ENCODE results near the gene P2RY2.

Gene P2RY2

DNA sequence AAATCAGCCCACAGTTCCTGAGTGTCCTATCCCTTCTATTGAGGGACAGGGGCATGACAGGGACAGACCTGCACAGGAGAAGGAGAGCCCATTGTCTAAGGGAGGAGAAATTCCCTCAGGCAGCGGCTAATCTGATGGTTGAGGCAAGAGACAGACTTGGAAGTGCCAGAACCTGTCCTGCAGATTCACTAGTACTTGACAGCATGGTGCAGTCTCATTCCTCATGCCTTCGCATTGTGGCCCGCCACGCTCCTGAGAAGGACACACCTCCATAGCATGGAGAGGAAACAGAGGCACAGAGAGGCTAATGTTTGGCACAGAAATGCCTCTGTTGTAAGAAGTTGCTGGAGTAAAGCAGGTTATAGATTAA, 57.3 kb downstream of the P2RY2 start:
- no peak overlapping the region for H3K4me3 ChIP-seq (ENCODE audit: low read depth, low read length)

DNA sequence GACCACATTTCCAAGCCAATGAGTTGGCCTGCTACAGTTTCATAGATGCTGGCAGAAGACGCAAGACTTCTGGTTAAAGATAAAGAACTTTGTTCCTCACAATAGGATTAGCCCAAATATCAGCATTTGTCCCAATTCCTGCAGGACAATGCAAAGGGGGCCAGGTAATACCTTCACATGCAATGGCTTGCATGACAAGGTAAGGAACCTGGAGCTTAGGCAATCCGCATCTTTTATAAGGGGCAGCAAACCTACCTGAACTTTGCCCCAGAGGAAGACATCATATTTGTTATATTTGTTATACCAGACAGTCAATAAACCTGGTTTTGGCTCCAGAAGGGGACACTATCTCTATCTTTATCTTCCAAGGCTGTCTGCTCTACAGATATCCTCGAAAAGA, 59.4 kb downstream of the P2RY2 start:
- TF ChIP-seq, protein P1, sequence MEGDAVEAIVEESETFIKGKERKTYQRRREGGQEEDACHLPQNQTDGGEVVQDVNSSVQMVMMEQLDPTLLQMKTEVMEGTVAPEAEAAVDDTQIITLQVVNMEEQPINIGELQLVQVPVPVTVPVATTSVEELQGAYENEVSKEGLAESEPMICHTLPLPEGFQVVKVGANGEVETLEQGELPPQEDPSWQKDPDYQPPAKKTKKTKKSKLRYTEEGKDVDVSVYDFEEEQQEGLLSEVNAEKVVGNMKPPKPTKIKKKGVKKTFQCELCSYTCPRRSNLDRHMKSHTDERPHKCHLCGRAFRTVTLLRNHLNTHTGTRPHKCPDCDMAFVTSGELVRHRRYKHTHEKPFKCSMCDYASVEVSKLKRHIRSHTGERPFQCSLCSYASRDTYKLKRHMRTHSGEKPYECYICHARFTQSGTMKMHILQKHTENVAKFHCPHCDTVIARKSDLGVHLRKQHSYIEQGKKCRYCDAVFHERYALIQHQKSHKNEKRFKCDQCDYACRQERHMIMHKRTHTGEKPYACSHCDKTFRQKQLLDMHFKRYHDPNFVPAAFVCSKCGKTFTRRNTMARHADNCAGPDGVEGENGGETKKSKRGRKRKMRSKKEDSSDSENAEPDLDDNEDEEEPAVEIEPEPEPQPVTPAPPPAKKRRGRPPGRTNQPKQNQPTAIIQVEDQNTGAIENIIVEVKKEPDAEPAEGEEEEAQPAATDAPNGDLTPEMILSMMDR (IDR thresholded peaks at IDR 0.05; ENCODE audit: insufficient read depth, low read depth, low read length, missing control alignments) = no peak
- no peak overlapping the region for H3K4me3 ChIP-seq (ENCODE audit: low read depth, low read length)
- DNase-seq (ENCODE audit: low read depth) = no peak

More for the DNA sequence above, 57.3 kb downstream of the P2RY2 start:
- no peak for DNase-seq (ENCODE audit: low read depth)
- TF ChIP-seq, protein P1 (IDR thresholded peaks at IDR 0.05; ENCODE audit: insufficient read depth, low read depth, low read length, missing control alignments) = no peak

DNA sequence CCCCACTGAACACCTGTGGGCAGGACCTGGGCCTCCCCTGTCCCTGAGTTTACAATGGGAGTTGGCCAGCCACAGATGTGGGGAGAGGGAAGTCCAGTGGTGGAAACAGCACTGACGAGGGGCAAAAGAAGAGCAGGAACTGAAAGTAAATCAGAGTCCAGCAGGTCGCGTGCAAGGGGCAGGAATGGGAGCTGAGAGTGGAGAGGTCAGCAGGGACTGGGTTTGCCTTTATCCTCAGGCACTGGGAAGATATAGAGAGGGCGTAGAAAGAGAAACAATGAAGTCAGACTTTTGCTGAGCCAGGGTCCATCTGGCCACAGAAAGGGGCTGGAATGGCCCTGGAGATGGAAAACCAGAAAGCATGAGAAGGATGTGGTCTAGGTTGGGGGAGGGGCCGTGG, 62.5 kb downstream of the P2RY2 start:
- no peak overlapping the region for H3K4me3 ChIP-seq (ENCODE audit: low read depth, low read length)
- no peak for DNase-seq (ENCODE audit: low read depth)
- TF ChIP-seq, protein P1 (IDR thresholded peaks at IDR 0.05; ENCODE audit: insufficient read depth, low read depth, low read length, missing control alignments) = no peak

DNA sequence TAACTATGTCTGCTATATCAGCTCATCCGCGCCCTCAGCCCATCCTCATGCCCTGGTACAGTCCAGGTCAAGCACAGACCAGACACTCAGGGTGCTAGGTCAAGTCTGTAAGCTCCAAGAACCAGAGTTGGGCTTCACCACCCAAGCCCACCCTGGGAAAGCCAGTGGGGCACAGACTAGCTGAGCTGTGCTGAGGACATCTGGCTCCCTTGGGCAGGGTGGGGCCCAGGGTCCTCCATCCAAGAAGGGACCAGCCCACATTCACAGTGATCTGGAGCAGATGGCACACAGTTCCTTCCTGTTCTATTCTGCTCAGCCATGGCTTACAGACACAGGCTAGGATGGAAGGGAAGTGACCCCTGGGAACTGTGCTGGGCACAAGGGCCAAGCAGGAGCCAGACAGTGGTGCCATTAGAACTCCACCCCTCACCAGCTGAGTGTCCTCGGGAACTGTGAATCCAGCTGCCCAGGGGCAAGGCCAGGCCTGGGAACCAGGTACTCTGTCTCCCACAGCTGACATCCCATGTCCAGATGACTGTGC, 63.2 kb downstream of the P2RY2 start:
- no peak for DNase-seq (ENCODE audit: low read depth)
- no peak overlapping the region for H3K4me3 ChIP-seq (ENCODE audit: low read depth, low read length)
- TF ChIP-seq, protein P1 (IDR thresholded peaks at IDR 0.05; ENCODE audit: insufficient read depth, low read depth, low read length, missing control alignments) = no peak

DNA sequence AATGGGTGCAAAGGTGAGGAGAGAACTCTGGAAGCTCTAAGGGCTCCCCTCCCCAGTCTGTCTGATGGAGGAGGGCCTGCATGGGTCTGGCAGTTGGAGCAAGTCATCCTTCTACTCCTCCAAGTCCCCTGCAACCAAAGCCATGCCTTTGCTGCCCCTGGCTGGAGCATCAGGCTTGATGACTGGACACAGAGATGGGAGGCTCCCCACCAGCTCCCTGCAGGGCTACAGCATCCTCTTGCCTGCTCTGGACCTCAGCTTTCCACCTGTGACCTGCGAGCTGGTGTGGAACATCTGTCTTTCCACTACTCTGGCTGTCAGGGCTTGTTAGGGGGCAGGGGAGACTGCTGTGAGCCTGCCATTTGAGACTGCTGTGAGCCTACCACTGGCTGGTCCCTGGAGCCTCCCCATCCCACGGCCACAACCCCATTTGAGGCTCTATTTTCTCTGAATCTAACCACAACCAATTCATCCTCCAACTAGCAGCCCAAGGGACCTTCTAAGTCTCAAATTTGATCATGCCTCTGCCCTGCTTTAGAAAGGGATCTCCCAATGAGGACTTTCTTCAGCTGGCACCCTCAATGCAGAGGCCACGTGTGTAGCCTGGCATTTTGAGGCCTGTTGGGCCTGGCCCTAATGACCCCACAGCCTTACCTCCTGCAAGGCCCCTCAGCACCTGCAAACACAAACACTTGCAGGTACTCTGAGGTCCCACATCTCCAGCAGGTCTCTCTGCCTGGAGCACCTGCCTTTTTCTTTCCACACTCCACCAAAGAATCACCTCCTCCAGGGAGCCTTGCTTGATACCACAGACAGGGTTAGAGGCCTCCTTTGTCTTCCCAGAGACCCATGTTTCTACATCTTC, 63.9 kb downstream of the P2RY2 start:
- no peak for DNase-seq (ENCODE audit: low read depth)

DNA sequence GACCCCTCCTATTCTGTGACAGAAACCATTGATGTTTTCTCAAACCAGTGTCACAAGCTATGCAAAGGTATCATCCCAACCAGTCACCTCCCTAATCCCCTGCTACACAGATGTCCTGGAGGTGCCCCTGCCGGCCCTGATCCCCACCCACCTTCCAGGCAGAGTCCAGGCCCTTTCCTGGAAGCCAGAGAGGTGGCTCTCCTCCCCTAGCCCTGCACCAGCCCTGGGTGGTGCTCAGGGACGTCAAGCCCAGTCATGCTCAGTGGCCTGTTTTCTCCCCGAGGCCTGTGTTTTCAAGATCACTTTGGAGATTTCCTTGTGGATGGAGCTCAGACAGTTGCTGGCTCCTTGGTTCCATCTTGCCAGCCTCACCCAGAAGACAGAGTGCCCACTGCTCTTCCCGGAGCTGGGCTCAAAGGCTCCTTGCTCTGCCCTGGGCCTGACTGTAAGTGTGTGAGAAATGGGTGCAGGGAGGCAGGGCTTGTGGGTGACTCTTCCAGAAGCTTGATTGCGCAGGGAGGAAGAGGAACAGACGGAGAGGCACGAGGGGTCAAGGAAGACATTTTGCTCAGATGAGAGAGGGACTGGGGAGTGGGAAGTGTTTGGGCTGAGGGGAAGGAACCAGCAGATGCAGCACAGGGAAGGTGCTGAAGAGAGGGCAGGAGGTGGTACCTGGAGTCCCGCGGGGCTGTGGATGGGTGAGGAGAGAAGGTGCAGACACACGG, 65.4 kb downstream of the P2RY2 start:
- TF ChIP-seq, protein P1 (IDR thresholded peaks at IDR 0.05; ENCODE audit: insufficient read depth, low read depth, low read length, missing control alignments) = no peak
- no peak overlapping the region for H3K4me3 ChIP-seq (ENCODE audit: low read depth, low read length)
- DNase-seq (ENCODE audit: low read depth) = no peak

More for the DNA sequence above, 63.9 kb downstream of the P2RY2 start:
- H3K4me3 ChIP-seq (ENCODE audit: low read depth, low read length) = no peak overlapping the region
- TF ChIP-seq, protein P1 (IDR thresholded peaks at IDR 0.05; ENCODE audit: insufficient read depth, low read depth, low read length, missing control alignments) = no peak

All from GM12865 (cell line).